IPS-NIHi11 (cell line): ENCODE results near the gene PEX16.
"Not testable (repeated sequence)": the region's sequence is repeated elsewhere in the genome, so short reads cannot be mapped to it uniquely, and the experiment has no call there.

Experiments
- DNase-seq: peaks from one replicate; pipeline ENCODE4 v3.0.0; 2012; ENCODE audit warnings: mixed read lengths, low spot score

The PEX16 gene

DNA sequence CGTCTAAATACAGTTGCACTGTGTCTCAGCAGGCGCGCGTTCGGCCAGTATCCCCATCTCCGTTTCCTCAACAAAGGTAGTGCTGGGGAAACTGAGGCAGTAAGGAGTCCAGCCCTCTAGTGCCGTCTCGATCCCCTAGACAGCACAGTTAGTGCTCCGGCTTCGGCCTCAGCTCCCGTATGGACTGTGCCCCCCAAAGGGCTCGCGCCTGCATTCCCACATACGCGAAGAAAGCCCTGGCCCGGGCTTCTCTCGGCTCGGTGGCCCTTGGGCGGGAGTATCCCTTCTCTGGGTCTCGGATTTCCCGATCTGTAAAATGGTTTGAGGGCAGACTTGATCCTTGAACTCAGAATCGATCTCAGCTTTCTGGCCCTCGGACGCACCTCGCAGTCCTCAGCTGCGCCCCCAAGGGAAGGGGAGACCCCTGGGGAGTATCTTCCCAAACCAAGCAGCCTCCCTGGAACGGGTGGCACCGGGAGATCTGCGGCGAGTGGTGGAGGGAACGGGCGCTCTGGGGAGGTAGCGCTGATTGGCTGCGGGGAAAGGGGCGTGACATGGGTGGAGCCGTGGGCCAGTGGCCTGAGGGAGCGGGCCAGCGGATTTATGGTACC is 759 bp upstream of the PEX16 start:
- peak; percentile 82 for DNase-seq

DNA sequence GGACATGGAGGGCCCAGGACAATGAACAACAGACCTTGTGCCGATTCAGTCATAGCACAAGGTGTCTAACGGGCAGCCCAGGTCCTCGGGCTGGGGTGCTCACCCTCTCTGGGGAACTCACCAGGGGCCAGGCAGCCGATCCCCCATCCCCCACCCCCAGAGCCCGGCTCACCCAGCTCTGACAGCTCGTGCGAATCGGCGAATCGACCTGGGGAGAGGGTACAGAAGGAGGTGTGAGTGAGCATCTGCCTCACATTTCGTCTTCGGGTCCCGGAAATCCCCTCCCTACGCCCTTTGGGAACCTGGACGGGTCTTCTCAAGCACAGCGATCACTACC is 423 bp downstream of the PEX16 start:
- no peak for DNase-seq

DNA sequence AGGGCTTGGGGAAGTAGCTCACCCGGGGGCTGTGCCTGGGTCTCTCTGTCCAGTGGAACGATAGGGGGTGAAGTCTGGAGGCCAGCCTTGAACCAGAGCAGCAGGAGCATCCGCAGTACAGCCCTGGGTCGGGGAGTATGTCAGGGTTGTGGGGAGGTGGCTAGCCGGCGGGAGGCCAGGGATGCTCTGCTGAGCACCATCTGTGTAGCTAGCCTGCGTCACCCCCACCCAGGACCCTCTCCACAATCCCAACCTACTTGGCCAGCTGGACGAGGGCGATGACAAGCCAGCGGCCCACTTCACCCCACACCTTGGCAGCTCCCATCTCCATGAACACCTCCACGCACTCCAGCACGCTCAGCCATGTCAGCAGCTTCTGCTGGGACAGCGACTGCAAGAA is 2.2 kb downstream of the PEX16 start:
- no peak for DNase-seq

DNA sequence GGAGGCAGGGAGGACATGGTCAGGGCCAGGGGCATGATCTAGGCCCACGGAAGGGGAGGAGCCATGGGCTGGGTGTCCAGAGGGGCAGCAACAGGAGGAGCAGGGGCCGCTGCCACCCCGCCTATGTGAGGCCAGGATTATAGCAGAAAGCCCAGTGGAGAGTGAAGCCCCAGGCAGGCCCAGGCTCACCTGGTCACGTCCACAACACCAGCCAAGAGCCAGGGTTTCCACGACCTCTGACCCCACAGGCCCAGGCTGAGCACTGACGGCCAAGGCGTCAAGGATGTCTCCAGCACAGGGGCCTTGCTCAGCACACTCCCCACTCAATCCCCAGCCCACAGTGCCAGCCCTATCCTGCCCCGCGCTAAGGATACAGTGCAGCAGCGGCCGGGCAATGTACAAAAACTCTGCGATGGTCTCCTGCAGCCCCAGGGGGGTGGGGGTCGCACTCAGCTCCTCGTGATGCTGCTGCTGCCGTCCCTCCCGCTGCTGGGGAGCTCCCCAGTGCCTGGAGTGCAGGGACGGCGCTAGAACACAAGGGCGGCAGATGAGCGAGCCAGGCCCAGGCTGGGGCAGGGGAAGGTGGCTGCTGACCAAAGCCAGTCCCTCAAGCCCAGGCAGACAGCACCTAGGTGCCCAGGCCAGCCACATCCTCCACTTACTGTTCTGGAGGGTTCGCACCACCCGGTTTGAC is 3.6 kb downstream of the PEX16 start:
- DNase-seq, result no peak

- DNase-seq, result no peak
These were observed 4.2 kb downstream of the PEX16 start for GRCh38 chr11:45913514-45913913.

- DNase-seq, result no peak
These were observed 7.1 kb downstream of the PEX16 start for GRCh38 chr11:45910623-45911022.

DNA sequence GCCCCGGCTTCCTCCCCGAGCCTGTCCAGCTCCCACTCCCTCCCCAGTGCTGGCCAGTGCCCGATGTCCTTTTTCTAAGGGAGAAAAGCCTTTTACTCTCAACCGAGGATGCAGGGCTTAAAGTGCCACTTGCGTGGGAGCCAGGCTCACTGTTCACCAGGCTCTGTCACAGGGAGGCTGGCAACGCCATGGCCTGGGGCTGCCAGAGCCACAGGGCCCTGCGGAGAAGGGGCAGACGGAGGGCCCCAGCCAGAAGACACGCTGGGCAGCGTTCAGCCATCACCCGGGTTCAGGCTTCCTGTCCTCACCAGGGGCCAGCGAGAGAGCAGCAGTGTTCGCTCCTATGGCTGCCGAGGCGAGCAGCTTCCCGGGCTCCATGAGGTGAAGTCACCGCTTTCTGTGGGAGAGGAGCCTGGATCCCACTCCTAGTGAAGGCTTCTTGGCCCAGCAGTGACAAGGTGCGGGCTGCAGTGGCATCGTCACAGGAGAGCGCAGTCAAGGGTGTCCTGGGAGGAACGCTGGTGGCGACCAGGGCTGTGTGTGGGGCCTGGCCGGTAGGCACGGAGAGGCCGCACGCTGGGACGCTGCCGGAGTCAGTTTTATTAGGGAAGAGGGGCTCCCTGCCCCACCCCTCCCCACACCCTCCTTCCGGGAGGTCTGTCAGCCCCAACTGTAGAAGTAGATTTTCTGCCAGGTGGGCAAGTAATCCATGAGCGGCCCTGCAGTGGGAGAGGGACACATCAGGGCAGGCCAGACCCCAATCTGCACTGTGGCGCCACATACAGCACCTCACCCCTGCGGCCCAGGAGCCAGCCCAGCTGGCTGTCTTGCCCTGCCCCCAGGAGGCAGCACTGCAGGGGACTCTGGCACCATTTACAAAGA is 7.8 kb downstream of the PEX16 start:
- no peak for DNase-seq

DNA sequence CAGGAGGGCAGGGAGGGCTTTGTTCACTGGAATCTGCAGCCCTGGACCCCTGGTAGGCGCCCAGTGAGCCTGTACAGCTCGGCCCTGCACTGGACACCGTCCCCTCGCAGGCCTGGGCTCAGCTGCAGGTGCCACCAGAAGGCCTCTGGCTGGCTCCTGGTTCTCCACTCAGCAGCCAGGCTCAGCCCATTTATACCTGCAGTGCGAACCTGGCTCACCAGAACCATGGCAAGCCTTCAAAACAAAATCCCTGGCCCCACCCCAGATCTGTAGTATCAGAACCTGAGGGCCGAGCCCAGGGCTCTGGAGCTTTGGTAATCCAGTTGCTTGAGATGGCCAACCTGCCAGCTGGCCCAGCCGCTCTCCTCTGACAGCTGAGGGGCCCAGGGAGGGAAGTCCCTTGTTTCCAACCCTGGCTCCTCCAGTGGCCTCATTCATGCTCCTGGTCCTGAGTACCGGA is 9.7 kb downstream of the PEX16 start:
- no peak for DNase-seq

DNA sequence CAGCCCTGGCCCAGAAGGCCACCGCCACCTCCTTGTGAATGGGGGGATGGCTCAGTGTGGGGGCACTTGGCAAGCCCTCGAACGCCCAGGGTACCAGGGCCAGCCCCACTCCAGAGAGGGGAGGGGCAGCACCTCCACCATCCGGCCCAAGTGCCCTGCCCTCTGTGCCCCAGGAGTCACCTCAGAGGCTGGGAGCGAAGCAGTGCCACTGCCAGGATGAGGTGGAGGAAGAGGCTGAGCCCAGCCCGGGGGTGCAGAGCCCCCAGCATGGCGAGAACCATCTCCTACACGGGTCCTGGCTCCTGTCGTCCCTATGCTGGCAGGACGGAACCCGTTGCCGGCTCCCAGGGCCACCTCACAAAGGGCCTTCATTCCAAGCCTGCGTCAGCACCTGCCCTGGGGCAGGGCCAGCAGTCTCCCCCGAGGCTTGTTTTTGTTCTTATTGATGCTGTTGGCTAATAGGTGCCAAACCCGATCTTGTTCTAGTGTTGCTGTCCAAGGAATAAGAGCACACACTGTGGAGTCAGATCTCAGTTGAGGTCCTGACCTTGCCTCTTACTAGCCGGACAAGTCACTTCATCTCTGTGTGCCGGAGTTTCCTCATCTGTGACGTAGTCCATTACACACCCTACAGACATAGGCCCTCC is 10.6 kb downstream of the PEX16 start, which contains the start of gene FREY1:
TSS of gene FREY1 (minus strand) at position 307 of the 647 bp plus-strand sequence. CDS start at position 281, 26 bp downstream.
- no peak for DNase-seq

DNA sequence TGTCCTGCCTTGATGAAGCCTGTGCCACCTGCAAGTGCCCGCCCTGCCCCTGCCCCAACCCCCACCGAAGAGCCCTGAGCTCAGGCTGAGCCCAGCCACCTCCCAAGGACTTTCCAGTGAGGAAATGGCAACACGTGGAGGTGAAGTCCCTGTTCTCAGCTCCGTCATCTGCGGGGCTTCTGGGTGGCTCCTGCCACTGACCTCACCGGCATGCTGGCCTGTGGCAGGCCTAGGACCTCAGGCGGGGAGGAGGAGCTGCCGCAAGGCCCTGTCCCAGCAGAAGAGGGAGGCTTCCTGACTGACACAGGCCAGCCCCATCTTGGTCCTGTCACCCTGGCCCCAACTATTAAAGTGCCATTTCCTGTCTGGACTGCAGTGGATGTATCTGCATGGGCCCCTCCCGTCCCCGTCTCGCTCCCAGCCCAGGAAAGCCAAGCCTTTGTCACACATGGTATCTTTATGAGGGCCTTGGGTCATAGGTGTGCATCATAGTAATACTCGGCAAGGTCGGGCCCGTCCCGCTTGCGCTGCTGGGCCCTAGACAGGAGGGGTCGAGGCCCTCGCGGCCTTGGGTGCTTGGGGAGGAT is 11.5 kb downstream of the PEX16 start:
- no peak for DNase-seq

DNA sequence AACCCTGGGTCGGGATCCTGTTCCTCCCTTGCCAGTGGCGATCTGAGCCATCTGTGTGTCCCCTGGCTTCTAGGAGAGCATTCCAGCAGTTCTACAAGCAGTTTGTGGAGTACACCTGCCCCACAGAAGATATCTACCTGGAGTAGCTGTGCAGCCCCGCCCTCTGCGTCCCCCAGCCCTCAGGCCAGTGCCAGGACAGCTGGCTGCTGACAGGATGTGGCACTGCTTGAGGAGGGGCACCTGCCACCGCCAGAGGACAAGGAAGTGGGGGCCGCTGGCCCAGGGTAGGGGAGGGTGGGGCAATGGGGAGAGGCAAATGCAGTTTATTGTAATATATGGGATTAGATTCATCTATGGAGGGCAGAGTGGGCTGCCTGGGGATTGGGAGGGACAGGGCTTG is 12.1 kb downstream of the PEX16 start:
- not testable (repeated sequence) for DNase-seq

- DNase-seq, result no peak
These were observed 12.6 kb downstream of the PEX16 start for GRCh38 chr11:45905095-45905494.

- no peak for DNase-seq
These were observed 13.3 kb downstream of the PEX16 start for GRCh38 chr11:45904309-45904915.

DNA sequence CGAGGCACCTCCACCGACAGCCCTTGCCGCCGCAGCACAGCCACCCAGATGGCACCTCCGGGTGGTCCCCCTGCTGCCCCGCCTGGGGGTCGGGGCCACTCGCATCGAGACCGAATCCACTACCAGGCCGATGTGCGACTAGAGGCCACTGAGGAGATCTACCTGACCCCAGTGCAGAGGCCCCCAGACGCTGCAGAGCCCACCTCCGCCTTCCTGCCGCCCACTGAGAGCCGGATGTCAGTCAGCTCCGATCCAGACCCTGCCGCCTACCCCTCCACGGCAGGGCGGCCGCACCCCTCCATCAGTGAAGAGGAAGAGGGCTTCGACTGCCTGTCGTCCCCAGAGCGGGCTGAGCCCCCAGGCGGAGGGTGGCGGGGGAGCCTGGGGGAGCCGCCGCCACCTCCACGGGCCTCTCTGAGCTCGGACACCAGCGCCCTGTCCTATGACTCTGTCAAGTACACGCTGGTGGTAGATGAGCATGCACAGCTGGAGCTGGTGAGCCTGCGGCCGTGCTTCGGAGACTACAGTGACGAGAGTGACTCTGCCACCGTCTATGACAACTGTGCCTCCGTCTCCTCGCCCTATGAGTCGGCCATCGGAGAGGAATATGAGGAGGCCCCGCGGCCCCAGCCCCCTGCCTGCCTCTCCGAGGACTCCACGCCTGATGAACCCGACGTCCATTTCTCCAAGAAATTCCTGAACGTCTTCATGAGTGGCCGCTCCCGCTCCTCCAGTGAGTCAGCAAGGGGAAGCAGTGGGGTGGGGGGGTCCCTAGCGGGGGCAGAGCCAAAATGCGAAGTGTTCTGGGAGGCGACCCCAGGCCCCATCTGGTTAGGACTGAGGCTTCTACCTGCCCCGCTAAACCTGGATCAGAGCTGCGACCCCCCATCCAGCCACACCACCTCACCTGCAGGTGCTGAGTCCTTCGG is 15.0 kb downstream of the PEX16 start:
- DNase-seq, result no peak

DNA sequence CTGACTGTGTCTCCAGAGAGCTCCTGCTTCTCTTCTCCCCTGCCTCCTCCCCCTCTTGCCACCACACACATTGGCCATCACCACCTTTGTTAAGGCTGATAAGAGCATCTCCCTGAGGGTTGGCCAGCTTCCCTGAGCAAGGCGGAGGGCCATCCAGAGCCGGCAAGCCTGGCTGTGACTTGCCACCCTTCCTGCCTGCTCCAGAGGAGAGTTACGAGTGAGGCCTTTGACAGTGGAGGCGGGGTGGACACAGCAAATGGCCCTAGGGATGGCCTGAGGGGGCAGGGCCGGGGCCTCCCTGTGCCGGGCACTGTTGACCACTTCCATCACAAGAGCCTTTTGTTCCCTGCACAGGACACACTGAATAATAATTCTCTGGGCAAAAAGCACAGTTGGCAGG is 16.1 kb downstream of the PEX16 start:
- no peak for DNase-seq

- DNase-seq, result no peak
These were observed 16.6 kb downstream of the PEX16 start for GRCh38 chr11:45900916-45901617.

DNA sequence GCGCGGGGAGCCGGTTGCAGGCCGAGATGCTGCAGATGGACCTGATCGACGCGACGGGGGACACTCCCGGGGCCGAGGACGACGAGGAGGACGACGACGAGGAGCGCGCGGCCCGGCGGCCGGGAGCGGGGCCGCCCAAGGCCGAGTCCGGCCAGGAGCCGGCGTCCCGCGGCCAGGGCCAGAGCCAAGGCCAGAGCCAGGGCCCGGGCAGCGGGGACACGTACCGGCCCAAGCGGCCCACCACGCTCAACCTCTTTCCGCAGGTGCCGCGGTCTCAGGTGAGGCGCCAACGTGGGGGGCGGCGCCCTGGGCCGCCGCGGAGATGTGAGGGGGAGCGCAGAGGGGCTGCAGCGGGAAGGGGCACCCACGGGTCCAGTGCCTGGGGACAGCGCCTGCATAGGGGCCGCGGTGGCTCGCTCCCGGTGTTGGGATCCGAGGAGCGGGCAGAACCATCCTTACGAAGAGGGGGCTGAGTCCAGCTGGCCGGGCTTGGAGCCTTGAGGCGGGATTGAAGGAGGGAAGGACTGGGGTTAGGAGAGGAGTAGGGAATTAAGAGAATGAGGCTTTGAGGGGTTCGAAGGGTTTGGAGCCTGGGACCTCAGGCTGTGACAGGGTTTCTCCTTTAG is 17.4 kb downstream of the PEX16 start:
- not testable (repeated sequence) for DNase-seq

DNA sequence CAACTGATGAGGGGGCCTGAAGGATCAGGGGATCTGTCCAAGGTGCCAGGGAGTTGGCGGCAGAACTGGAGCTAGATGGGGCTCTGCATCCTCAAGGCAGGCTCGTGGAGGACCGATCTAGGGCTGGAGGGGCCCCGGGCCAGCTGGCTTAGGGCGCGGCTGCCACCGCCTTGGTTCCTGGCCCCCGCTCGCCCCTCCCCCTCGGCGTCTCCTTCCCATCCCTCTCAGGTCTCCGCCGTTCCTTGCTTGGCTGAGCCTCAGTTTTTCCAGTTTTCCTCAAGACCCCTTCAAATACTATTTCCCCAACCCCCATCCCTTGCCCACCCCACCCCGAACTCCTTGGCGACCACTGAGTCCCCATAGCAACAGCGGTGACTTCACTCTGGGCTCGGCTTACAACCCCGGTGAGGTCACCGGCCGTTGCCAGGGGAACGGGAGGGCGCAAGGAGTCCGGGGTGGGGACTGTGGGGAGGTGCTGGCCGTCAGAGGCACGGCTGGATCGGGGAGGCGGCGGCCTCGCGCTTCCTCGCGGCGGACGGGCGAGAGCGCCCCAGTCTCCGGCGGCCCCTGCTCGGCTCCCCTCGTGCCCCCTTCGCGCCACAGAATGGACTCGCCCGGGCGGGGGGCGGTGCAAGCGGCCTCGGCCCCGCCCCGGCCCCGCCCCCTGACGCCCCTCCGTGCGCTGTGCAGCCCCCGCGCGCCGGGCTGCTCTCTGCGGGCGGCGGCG is 18.1 kb downstream of the PEX16 start:
- peak; percentile 95 for DNase-seq

- DNase-seq, result no peak
These were observed 18.6 kb downstream of the PEX16 start for GRCh38 chr11:45899086-45899447.
